Kidney capillary endothelial cell (primary cell): Measurements from ENCODE around the gene PSTPIP2.
"Not testable (repeated sequence)": the region's sequence is repeated elsewhere in the genome, so short reads cannot be mapped to it uniquely, and the experiment has no call there.

Experiments used
- DNase-seq: peaks from one replicate; pipeline ENCODE4 v3.0.0-alpha.2; 2018; ENCODE audit warnings: low spot score

PSTPIP2 gene

GRCh38 chr18:46071653-46072375 lies at the start of gene PSTPIP2:
TSS of gene PSTPIP2 (minus strand) at chr18:46072260. CDS start at chr18:46072188, 72 bp downstream.
- peak; percentile 20 for DNase-seq

- DNase-seq, result no peak
Measured at GRCh38 chr18:46113751-46114150, 41.7 kb upstream of the PSTPIP2 start.

GRCh38 chr18:46110406-46110805 lies 38.3 kb upstream of the PSTPIP2 start:
- DNase-seq, result no peak

- no peak for DNase-seq
Measured at GRCh38 chr18:46109386-46109785, 37.3 kb upstream of the PSTPIP2 start.

- DNase-seq, result peak; percentile 85
Measured at GRCh38 chr18:46104128-46104911, 32.3 kb upstream of the PSTPIP2 start, which contains the start of gene HAUS1. TSS of gene HAUS1 (plus strand) at chr18:46104385. CDS start at chr18:46104412, 27 bp downstream.

GRCh38 chr18:46099463-46099862 lies 27.4 kb upstream of the PSTPIP2 start:
- no peak for DNase-seq

- no peak for DNase-seq
Measured at GRCh38 chr18:46098616-46098933, 26.5 kb upstream of the PSTPIP2 start.

GRCh38 chr18:46097801-46098615 lies 25.9 kb upstream of the PSTPIP2 start, which contains the start of gene ATP5F1A:
TSS of gene ATP5F1A (minus strand) at chr18:46098296. CDS start at chr18:46098231, 65 bp downstream.
- peak; percentile 78 for DNase-seq

- DNase-seq, result no peak
Measured at GRCh38 chr18:46097431-46097800, 25.4 kb upstream of the PSTPIP2 start.

GRCh38 chr18:46096651-46097300 lies 24.7 kb upstream of the PSTPIP2 start:
- DNase-seq, result no peak

- no peak for DNase-seq
Measured at GRCh38 chr18:46095532-46095931, 23.5 kb upstream of the PSTPIP2 start.

GRCh38 chr18:46088501-46088900 lies 16.4 kb upstream of the PSTPIP2 start:
- not testable (repeated sequence) for DNase-seq

GRCh38 chr18:46084431-46084830 lies 12.4 kb upstream of the PSTPIP2 start:
- no peak for DNase-seq

- DNase-seq, result no peak
Measured at GRCh38 chr18:46080156-46080555, 8.1 kb upstream of the PSTPIP2 start.

GRCh38 chr18:46079336-46079735 lies 7.3 kb upstream of the PSTPIP2 start:
- DNase-seq, result no peak

GRCh38 chr18:46073474-46074331 lies 1.6 kb upstream of the PSTPIP2 start:
- peak; percentile 67 for DNase-seq

- DNase-seq, result no peak
Measured at GRCh38 chr18:46072959-46073358, 899 bp upstream of the PSTPIP2 start.

GRCh38 chr18:46072376-46072867 lies 362 bp upstream of the PSTPIP2 start:
- DNase-seq, result no peak

GRCh38 chr18:46070815-46071652 lies 1.0 kb downstream of the PSTPIP2 start:
- DNase-seq, result no peak

- no peak for DNase-seq
Measured at GRCh38 chr18:46070232-46070631, 1.8 kb downstream of the PSTPIP2 start.
